ELR (cell line): ENCODE data around the gene HSD17B2.
"Not testable (repeated sequence)": the region's sequence is repeated elsewhere in the genome, so short reads cannot be mapped to it uniquely, and the experiment has no call there.

Experiments used
- DNase-seq: peaks from one replicate; pipeline ENCODE4 v3.0.0-alpha.2; 2015; ENCODE audit warnings: low read depth

The HSD17B2 gene

DNA sequence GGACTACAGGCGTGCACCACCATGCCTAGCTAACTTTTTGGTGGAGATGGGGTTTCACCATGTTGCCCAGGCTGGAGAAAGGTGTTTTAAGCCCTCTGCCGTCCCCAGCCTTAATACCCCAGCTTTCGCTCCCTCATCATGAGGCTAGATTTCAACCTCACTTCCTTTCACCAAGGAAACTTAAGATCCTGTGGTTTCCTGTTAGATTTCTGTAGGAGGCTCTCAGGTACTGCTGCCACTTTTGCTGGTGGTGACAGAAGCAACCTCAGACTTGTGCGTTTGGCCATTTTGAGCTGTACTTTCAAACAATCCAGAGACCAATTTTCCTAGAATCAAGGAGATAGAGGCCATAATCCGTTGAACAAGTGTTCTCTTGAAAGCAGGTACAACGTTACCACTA is 98.7 kb downstream of the HSD17B2 start:
- no peak for DNase-seq

DNA sequence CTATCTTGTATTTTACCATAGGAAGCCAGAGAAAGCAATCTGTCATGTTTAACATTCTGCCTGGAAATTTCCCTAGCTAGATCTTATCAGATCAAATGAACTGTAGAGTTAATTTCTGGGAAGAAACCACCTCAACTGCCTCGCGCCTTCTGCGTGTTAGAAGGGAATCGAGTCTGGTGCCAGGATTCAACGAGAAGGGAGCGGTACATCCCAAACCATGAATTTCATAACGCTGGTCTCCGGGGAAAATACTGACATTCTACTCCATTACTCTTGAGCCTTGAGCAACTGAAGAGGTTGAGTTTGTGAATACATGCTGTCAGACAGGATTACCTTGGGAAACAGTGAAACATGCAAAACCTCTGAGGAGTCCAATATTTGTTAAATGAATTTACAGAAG is 99.8 kb downstream of the HSD17B2 start:
- no peak for DNase-seq

GRCh38 chr16:82135844-82136243 is 100.8 kb downstream of the HSD17B2 start:
- no peak for DNase-seq

DNA sequence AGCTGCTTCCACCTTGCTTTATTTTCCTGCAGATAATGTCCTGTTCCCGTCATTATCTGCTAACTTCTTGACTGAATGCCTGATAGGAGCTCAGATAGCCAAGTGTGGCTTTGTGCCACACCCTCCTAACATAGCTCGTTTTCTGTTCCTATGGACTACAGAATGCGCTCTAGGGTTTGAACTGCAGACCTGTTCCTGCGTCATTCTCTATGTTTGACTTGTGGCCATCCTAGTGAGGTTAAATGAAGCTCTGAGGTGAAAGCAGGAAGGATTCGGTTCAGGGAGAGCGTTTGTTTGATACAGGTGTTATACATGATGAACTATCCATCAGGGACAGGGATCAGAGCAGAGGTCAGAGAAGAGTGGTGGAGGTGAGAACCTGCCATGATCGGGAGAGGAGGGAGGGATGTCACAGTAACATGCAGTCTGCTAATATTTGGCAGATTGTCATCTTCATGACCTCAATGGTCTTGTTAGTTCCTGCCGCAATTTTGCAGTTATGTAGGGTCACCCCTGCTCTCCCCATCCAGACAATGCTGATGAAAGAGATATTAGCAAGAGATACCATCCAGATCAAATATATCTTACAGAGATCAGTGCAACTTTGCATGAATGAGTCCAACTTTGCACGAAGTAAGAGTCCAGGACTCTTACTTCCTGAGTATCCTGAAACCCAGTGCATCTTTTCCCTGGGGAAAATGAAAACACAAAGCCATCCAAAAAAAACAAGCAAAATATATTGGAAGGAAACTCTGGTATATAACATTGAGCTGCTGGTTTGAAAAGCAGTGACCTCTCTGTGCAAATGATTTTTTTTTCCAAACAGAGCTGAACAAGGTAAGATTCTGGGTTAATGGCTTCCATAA is 102.1 kb downstream of the HSD17B2 start:
- DNase-seq: no peak

GRCh38 chr16:82137822-82138167 is 102.7 kb downstream of the HSD17B2 start:
- no peak for DNase-seq

DNA sequence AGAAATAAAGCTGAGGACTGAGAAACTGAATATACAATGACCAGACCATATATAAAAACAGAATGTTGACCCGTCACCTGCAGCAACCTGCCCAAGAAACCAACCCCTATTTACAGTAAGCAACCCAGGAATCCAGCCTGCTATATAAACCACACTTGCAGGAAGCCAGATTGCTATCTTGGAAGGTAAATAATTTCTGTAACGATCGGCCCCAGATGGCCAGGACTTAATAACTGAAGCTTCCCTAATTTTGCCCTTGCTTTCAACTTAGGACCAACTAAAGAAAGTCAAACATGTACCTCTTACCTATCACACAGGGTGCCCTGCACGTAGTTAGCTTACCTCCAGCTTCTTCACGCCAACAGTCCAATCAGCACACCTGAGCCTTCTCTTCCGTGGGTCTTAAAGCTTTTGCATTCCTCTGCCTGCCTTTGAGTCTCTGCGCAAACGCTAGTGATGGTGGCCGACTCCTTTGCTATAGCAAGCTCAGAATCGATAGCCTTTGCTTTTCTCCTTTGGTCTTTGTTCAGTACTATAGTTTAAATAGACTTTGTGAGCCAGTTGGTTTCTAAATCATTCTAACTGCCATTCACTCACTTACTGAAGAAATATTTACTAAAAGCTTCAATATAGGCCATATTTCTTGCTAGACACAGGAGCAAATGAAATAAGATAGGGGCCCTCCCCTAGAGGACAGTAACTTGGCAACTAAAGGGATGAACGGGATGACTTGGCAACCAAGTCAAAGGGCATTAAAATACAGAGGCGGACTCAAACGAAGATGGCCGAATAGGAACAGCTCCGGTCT is 103.6 kb downstream of the HSD17B2 start:
- DNase-seq: no peak

- not testable (repeated sequence) for DNase-seq
These were observed 104.2 kb downstream of the HSD17B2 start for GRCh38 chr16:82139286-82139571.

GRCh38 chr16:82146556-82146955 is 111.5 kb downstream of the HSD17B2 start:
- no peak for DNase-seq

GRCh38 chr16:82146957-82147356 is 111.9 kb downstream of the HSD17B2 start:
- no peak for DNase-seq

GRCh38 chr16:82147546-82147945 is 112.5 kb downstream of the HSD17B2 start:
- no peak for DNase-seq
